GM12878 (cell line): Measurements from ENCODE around the gene FAM107A. TPM values are rescaled to one million over a fixed set of nuclear protein-coding genes. Genes with fewer than 3 reads are reported as not detected.

Experiments used
- ATAC-seq: fragments of 200-7000 bp; cut with Tn5 transposase; 3 replicates; pipeline ENCODE4 v1.9.1; 2020; ENCODE audit warnings: mild to moderate bottlenecking, moderate library complexity
- BruUV-seq: library from RNA; stranded (reverse); fragments of 400-500 nt; replicated peaks from 2 replicates; lab custom pipeline; 2021; lab: Mats Ljungman, UMichigan
- CTCF ChIA-PET: fragments of 300-600 bp; sonication (Branson Sonifier 250); formaldehyde crosslinking; extraction: SDS; loops from one replicate; lab custom pipeline; 2021; ENCODE audit warnings: inconsistent platforms; lab: Yijun Ruan, JAX
- POLR2A ChIA-PET: fragments of 350-600 bp; formaldehyde crosslinking; extraction: SDS; loops from one replicate; lab custom pipeline; 2021; ENCODE audit warnings: inconsistent platforms; lab: Charles Lee
- RAD21 ChIA-PET: fragments of 300-600 bp; sonication (Branson Sonifier 250); formaldehyde crosslinking; loops from one replicate; lab custom pipeline; 2023; ENCODE audit warnings: antibody characterized with exemption; ENCODE audit not compliant: unreplicated experiment; lab: Charles Lee
- SMC1A ChIA-PET: fragments of 300-600 bp; sonication (Branson Sonifier 250); formaldehyde crosslinking; loops from one replicate; lab custom pipeline; 2023; ENCODE audit not compliant: unreplicated experiment, uncharacterized antibody; lab: Charles Lee
- DNase-seq: peaks from one replicate; pipeline ENCODE4 v3.0.0-alpha.2; 2011; ENCODE audit warnings: low read depth, low spot score
- FAIRE-seq: peaks from 3 replicates; lab custom pipeline; 2011; peaks lifted over from hg19 to GRCh38; lab: Jason Lieb, UNC
- H2AFZ ChIP-seq: 2 replicates; pipeline ENCODE4 v1.6.0; 2011; ENCODE audit warnings: low read depth, low read length, control low read depth; ENCODE audit not compliant: control insufficient read depth
- H3K27ac ChIP-seq: 2 replicates; pipeline ENCODE4 v1.5.1; 2011; ENCODE audit warnings: control low read depth; ENCODE audit not compliant: control insufficient read depth, insufficient read depth
- H3K27me3 ChIP-seq, 2 experiments: replicated peaks in 1 of 2; 2 replicates each; pipeline versions ENCODE4 v1.6.0 to v1.6.1; 2011; ENCODE audit warnings: low read length in 1 of 2; ENCODE audit not compliant: control insufficient read depth in 2 of 2, insufficient read depth in 2 of 2
- H3K36me3 ChIP-seq, 2 experiments: 2 replicates each; pipeline ENCODE4 v1.5.1; 2011; ENCODE audit warnings: low read length in 1 of 2; ENCODE audit not compliant: control insufficient read depth in 2 of 2, insufficient read depth in 2 of 2
- H3K4me1 ChIP-seq: 2 replicates; pipeline ENCODE4 v1.6.1; 2011; ENCODE audit warnings: mild to moderate bottlenecking, low read length, moderate library complexity, mixed read lengths; ENCODE audit not compliant: control insufficient read depth, insufficient read depth
- H3K4me2 ChIP-seq: 2 replicates; pipeline ENCODE4 v1.6.0; 2011; ENCODE audit warnings: control low read depth; ENCODE audit not compliant: control insufficient read depth, insufficient read depth
- H3K4me3 ChIP-seq: fragments of 200-600 bp; sonication (generic); 2 replicates; pipeline ENCODE4 v1.5.1; 2016
- H3K79me2 ChIP-seq: 2 replicates; pipeline ENCODE4 v1.6.0; 2011; ENCODE audit warnings: low read length; ENCODE audit not compliant: control insufficient read depth, insufficient read depth
- H3K9ac ChIP-seq: 2 replicates; pipeline ENCODE4 v1.8.0; 2011; ENCODE audit warnings: low read length, control low read depth, mixed read lengths; ENCODE audit not compliant: control insufficient read depth, insufficient read depth
- H3K9me3 ChIP-seq: replicated peaks from 3 replicates; pipeline ENCODE4 v1.5.1; 2011; ENCODE audit warnings: mild to moderate bottlenecking, low read length; ENCODE audit not compliant: control insufficient read depth, insufficient read depth
- H4K20me1 ChIP-seq: 2 replicates; pipeline ENCODE4 v1.6.0; 2011; ENCODE audit not compliant: control insufficient read depth, insufficient read depth
- CEBPB ChIP-seq, 2 experiments: fragments of 150-350 bp in 1 of 2; IDR thresholded peaks; 2 replicates each; pipeline ENCODE4 v1.6.1; 2012 to 2014; ENCODE audit warnings: low read depth in 2 of 2, low read length in 2 of 2, borderline replicate concordance in 1 of 2, inconsistent platforms in 1 of 2
- E2F4 ChIP-seq: IDR thresholded peaks from 2 replicates; pipeline ENCODE4 v1.6.1; 2012; ENCODE audit warnings: low read depth, low read length, improper control_type of control experiment
- FOS ChIP-seq: IDR thresholded peaks from 3 replicates; pipeline ENCODE4 v1.6.1; 2011; ENCODE audit warnings: borderline replicate concordance; ENCODE audit not compliant: insufficient read length; ENCODE audit errors: extremely low read depth
- HSF1 ChIP-seq: fragments of 150-350 bp; IDR thresholded peaks from 2 replicates; pipeline ENCODE4 v1.6.1; 2014; ENCODE audit warnings: mild to moderate bottlenecking, low read depth, low read length
- IRF5 ChIP-seq: fragments of 450-650 bp; IDR thresholded peaks from 2 replicates; pipeline ENCODE4 v1.6.1; 2017; ENCODE audit warnings: borderline replicate concordance
- JUNB ChIP-seq: IDR thresholded peaks from 2 replicates; pipeline ENCODE4 v1.6.1; 2016; ENCODE audit warnings: antibody characterized with exemption, mild to moderate bottlenecking
- TCF12 ChIP-seq: IDR thresholded peaks from 2 replicates; pipeline ENCODE4 v1.6.1; 2011; ENCODE audit warnings: low read depth, mild to moderate bottlenecking, low read length
- WGBS: methylation state at CpG from one replicate; pipeline ENCODE4 v1.1.6; 2016; ENCODE audit warnings: low lambda C conversion rate; ENCODE audit not compliant: insufficient replicate concordance, insufficient coverage; ENCODE audit errors: missing lambda C conversion rate; 5-methylcytosine and 5-hydroxymethylcytosine counted together
- in situ Hi-C: fragments of 300-500 bp; cut with MboI; formaldehyde crosslinking; loops from 9 replicates; pipeline ENCODE4 v1.14.3; 2018; ENCODE audit warnings: mixed read lengths
- intact Hi-C: fragments of 100-400 bp; cut with micrococcal nuclease; formaldehyde crosslinking; loops from one replicate; pipeline ENCODE4 v1.14.2; 2022; ENCODE audit not compliant: unreplicated experiment
- polyA plus RNA-seq, 11 experiments: library from polyadenylated mRNA; depleted of rRNA in 4 of 11; unstranded in 6 of 11; stranded (reverse) in 5 of 11; fragments of >200 nt; fragmentation: Nextera tagmentation in 4 of 11; fragmentation: Illumina TruSeq in 1 of 11; extraction: Ambion mirVana in 4 of 11; extraction: Trizol in 1 of 11; gene quantifications; 1 replicate in 1 of 11; 2 replicates in 10 of 11; pipeline versions ENCODE4 v1.2.1 to v1.2.3, GENCODE V29; 2011 to 2016; ENCODE audit warnings: inconsistent platforms in 2 of 11, missing spikeins in 2 of 11, low read depth in 1 of 11
- total RNA-seq, 4 experiments: library from RNA; depleted of rRNA in 3 of 4; stranded (reverse); fragments of >200 nt in 3 of 4; fragmentation: Illumina TruSeq in 1 of 4; extraction: Trizol in 1 of 4; gene quantifications; 2 replicates each; pipeline versions ENCODE4 v1.2.1 to v1.2.3, GENCODE V29; 2013 to 2021
- TF ChIP-seq, protein P1 (sequence below): fragments of 450-650 bp; IDR thresholded peaks from 2 replicates; pipeline ENCODE4 v1.6.1; 2017; ENCODE audit warnings: low read depth, mild to moderate bottlenecking, moderate library complexity
- TF ChIP-seq, protein P2 (sequence below): fragments of 150-350 bp; IDR thresholded peaks from 2 replicates; pipeline ENCODE4 v1.6.1; 2016; ENCODE audit warnings: low read depth, low read length

FAM107A gene
- total and polyA plus RNA-seq, 10 of the 15 experiments (the other 5 are each of a cell fraction or from before 2014, with no cell fraction given) = not detected

- TF ChIP-seq, protein P1, sequence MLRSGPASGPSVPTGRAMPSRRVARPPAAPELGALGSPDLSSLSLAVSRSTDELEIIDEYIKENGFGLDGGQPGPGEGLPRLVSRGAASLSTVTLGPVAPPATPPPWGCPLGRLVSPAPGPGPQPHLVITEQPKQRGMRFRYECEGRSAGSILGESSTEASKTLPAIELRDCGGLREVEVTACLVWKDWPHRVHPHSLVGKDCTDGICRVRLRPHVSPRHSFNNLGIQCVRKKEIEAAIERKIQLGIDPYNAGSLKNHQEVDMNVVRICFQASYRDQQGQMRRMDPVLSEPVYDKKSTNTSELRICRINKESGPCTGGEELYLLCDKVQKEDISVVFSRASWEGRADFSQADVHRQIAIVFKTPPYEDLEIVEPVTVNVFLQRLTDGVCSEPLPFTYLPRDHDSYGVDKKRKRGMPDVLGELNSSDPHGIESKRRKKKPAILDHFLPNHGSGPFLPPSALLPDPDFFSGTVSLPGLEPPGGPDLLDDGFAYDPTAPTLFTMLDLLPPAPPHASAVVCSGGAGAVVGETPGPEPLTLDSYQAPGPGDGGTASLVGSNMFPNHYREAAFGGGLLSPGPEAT = no peak
- TF ChIP-seq FOS = no peak
These were observed 4.3 kb upstream of the FAM107A start (continued) for GRCh38 chr3:58581328-58582091.

DNA sequence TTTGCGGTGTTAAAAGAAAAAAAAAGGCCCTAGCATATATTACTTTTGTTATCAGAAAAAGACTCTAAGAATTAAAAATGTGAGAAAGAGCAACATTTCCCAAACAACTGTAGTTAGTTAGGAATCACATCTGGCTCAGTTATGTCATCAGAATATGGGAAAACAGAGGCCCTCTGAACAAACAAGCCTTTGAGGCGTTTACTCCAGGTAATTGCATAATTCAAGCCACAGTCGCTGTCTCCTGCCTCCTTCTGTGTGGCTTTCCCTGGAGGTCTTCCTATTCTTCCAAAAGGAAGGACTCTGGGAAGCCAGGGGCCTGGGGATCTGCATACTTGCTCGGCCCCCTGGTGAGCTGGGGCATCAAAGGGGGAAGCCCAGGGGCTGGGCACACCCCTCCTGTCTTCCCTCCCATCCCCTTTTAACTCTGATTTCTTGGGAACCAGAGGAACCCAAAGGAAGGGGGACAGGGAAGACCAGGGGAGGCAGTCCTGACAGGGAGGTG, 3.7 kb upstream of the FAM107A start:
- POLR2A ChIA-PET = interaction anchor here (0.7 kb wide), 1 partner anchor 257 kb away, joined by 6 read pairs; no protein-coding TSS in a partner anchor
- CTCF ChIA-PET = interaction anchor here (1.7 kb wide), 1 partner anchor 12 kb away, joined by 8 read pairs; no protein-coding TSS in a partner anchor
- Histone ChIP-seq H3K4me1 (no peaks in the 10 kb centered on the region), H2AFZ (no peak overlapping the region), H3K4me2 (no peak overlapping the region), H4K20me1 (no peaks in the 10 kb centered on the region), H3K79me2 (no peaks in the 10 kb centered on the region), H3K27ac (no peak overlapping the region), H3K9ac (no peak overlapping the region), H3K27me3 (peaks cover 3% of the 10 kb centered on the region in 2 experiments), H3K4me3 (no peak overlapping the region), H3K36me3 (no peaks in the 10 kb centered on the region), H3K9me3 (no peaks in the 10 kb centered on the region; the same call in 2 of the 3 replicates)
- FAIRE-seq (no peak), DNase-seq (no peak), ATAC-seq (no peak)
- in situ Hi-C loops (no loop called here), intact Hi-C loops (no loop called here)
- 27% methylated on average over 4 of the region's 4 CpGs for whole genome bisulfite sequencing
- RAD21 ChIA-PET = no interaction called here
- BruUV-seq = no TSS peak
- SMC1A ChIA-PET = interaction anchor here (0.6 to 1.7 kb wide), 2 partner anchors 45 to 787 kb away, joined by 3 to 4 read pairs; no protein-coding TSS in a partner anchor
- TF ChIP-seq, protein P2, sequence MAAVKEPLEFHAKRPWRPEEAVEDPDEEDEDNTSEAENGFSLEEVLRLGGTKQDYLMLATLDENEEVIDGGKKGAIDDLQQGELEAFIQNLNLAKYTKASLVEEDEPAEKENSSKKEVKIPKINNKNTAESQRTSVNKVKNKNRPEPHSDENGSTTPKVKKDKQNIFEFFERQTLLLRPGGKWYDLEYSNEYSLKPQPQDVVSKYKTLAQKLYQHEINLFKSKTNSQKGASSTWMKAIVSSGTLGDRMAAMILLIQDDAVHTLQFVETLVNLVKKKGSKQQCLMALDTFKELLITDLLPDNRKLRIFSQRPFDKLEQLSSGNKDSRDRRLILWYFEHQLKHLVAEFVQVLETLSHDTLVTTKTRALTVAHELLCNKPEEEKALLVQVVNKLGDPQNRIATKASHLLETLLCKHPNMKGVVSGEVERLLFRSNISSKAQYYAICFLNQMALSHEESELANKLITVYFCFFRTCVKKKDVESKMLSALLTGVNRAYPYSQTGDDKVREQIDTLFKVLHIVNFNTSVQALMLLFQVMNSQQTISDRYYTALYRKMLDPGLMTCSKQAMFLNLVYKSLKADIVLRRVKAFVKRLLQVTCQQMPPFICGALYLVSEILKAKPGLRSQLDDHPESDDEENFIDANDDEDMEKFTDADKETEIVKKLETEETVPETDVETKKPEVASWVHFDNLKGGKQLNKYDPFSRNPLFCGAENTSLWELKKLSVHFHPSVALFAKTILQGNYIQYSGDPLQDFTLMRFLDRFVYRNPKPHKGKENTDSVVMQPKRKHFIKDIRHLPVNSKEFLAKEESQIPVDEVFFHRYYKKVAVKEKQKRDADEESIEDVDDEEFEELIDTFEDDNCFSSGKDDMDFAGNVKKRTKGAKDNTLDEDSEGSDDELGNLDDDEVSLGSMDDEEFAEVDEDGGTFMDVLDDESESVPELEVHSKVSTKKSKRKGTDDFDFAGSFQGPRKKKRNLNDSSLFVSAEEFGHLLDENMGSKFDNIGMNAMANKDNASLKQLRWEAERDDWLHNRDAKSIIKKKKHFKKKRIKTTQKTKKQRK = no peak
- TF ChIP-seq CEBPB (IDR thresholded peaks at IDR 0.05; ENCODE audit: borderline replicate concordance in 1 of 2, low read depth in 2 of 2, low read length in 2 of 2) (no peak), IRF5 (no peak), HSF1 (no peak), E2F4 (no peak), TCF12 (no peak), JUNB (no peak)
